ENCODE results near the gene PTPN4.

DNA sequence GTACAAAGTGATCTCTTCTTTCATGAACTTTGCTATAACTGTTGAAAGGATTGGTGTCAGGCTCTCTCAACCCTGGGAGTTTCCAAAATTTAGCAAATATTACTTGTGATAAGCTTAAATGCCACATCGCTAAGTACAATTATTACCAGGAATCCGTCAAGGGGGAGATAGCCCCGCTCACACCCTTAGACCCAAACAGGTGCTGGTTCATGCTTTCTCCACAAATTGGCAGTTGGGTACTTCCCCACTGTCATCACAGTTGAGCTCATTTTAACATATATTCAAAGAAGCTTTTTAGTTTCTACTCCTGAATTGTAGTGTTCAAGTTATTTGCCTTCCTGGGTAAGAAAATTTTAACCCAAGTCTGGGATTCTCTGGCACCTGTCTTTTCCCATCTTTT, 223.4 kb downstream of the PTPN4 start:
- TF ChIP-seq, protein P1, sequence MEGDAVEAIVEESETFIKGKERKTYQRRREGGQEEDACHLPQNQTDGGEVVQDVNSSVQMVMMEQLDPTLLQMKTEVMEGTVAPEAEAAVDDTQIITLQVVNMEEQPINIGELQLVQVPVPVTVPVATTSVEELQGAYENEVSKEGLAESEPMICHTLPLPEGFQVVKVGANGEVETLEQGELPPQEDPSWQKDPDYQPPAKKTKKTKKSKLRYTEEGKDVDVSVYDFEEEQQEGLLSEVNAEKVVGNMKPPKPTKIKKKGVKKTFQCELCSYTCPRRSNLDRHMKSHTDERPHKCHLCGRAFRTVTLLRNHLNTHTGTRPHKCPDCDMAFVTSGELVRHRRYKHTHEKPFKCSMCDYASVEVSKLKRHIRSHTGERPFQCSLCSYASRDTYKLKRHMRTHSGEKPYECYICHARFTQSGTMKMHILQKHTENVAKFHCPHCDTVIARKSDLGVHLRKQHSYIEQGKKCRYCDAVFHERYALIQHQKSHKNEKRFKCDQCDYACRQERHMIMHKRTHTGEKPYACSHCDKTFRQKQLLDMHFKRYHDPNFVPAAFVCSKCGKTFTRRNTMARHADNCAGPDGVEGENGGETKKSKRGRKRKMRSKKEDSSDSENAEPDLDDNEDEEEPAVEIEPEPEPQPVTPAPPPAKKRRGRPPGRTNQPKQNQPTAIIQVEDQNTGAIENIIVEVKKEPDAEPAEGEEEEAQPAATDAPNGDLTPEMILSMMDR (IDR thresholded peaks at IDR 0.05; ENCODE audit: low read length): no peak
- no peak for TF ChIP-seq EZH2phosphoT487 (IDR thresholded peaks at IDR 0.05; ENCODE audit: low read length)
- TF ChIP-seq EZH2 (optimal IDR thresholded peaks at IDR 0.05; ENCODE audit: low read depth, low read length): no peak

All from MM.1S (cell line).